Measurements from ENCODE around the gene CNN1. TPM values are rescaled to one million over a fixed set of nuclear protein-coding genes. Genes with fewer than 3 reads are reported as not detected.
A peak's percentile ranks its signal among the peaks of the same experiment; 100 is the strongest.

Gene CNN1
- total and polyA plus RNA-seq, 2 of the 13 experiments (the other 11 are each of a cell fraction or from before 2014, with no cell fraction given), result 0.70 to 1.1 TPM

- TF ChIP-seq TOE1 (CRISPR knock-in tag; IDR thresholded peaks at IDR 0.05) (no peak), ZNF101 (CRISPR knock-in tag; IDR thresholded peaks at IDR 0.05; ENCODE audit: borderline replicate concordance, low read depth) (no peak), EED (CRISPR knock-in tag; IDR thresholded peaks at IDR 0.05) (no peak), TAF15 (IDR thresholded peaks at IDR 0.05; ENCODE audit: low read depth, low read length, poor library complexity, severe bottlenecking) (peak; percentile 15), ZFP90 (CRISPR knock-in tag; IDR thresholded peaks at IDR 0.05; ENCODE audit: borderline replicate concordance) (no peak), ZNF160 (CRISPR knock-in tag; IDR thresholded peaks at IDR 0.05) (0 out of 2 replicates have a peak, but pooled peaks have one; percentile 30), MAX (IDR thresholded peaks at IDR 0.05) (0 out of 2 replicates have a peak, but pooled peaks have one; percentile 0), TFAP4 (IDR thresholded peaks at IDR 0.05; ENCODE audit: borderline replicate concordance, low read depth) (no peak), HNRNPL (IDR thresholded peaks at IDR 0.05; ENCODE audit: low read depth, low read length) (no peak), DMTF1 (CRISPR knock-in tag; IDR thresholded peaks at IDR 0.05) (no peak), ZNF124 (CRISPR knock-in tag; IDR thresholded peaks at IDR 0.05) (no peak), HNF1A (IDR thresholded peaks at IDR 0.05; ENCODE audit: low read depth) (no peak), HNF1A (CRISPR knock-in tag; IDR thresholded peaks at IDR 0.05; ENCODE audit: borderline replicate concordance) (no peak)
Measured at GRCh38 chr19:11506101-11506555, 32.5 kb upstream of the CNN1 start (continued).

Measured in HepG2 (cell line).